HCT116 (cell line): Measurements from ENCODE around the gene HMG20A. TPM values are rescaled to one million over a fixed set of nuclear protein-coding genes. Genes with fewer than 3 reads are reported as not detected.

Experiments used
- ATAC-seq: fragments of 200-7000 bp; cut with Tn5 transposase; 2 replicates; pipeline ENCODE4 v1.9.1; 2020; ENCODE audit warnings: mild to moderate bottlenecking, moderate library complexity
- BruUV-seq: library from RNA; stranded (reverse); fragments of 400-500 nt; replicated peaks from 2 replicates; lab custom pipeline; 2021; lab: Mats Ljungman, UMichigan
- CTCF ChIA-PET: fragments of 300-600 bp; sonication (Branson Sonifier 250); formaldehyde crosslinking; loops from one replicate; lab custom pipeline; 2021; ENCODE audit warnings: antibody characterized with exemption; lab: Charles Lee
- POLR2A ChIA-PET: fragments of 300-600, 350-600 bp; sonication (Branson Sonifier 250); formaldehyde crosslinking; loops from one replicate; lab custom pipeline; 2021; ENCODE audit warnings: antibody characterized with exemption; lab: Charles Lee
- RAD21 ChIA-PET, 2 experiments: fragments of 300-600 bp; sonication (Branson Sonifier 250); formaldehyde crosslinking; loops; one replicate each; lab custom pipeline; 2023; ENCODE audit warnings: low total read pairs in 2 of 2; ENCODE audit not compliant: uncharacterized antibody in 2 of 2, unreplicated experiment in 2 of 2, low non-redundant PET in 1 of 2; lab: Charles Lee
- DNase-seq: peaks from one replicate; pipeline ENCODE4 v3.0.0-alpha.2; 2010; ENCODE audit warnings: low read depth, low spot score
- H2AFZ ChIP-seq: fragments of 200-600 bp; shearing (Covaris generic), sonication (generic); 2 replicates; pipeline ENCODE4 v1.6.1; 2017; ENCODE audit warnings: low read depth, mixed run types, mixed read lengths, antibody characterized with exemption, low read length; ENCODE audit not compliant: poor library complexity, severe bottlenecking
- H3K27ac ChIP-seq: 2 replicates; pipeline ENCODE4 v1.5.1; 2012; ENCODE audit warnings: low read depth, low read length
- H3K27me3 ChIP-seq: fragments of 200-600 bp; sonication (generic); 2 replicates; pipeline ENCODE4 v1.6.1; 2016; ENCODE audit warnings: mixed run types, low read length, mixed read lengths; ENCODE audit not compliant: insufficient read depth
- H3K36me3 ChIP-seq, 2 experiments: fragments of 200-500 bp in 1 of 2; fragments of 200-600 bp in 1 of 2; sonication (Bioruptor generic) in 1 of 2; sonication (generic) in 1 of 2; 2 replicates each; pipeline versions ENCODE4 v1.5.1 to v1.6.1; 2014 to 2016; ENCODE audit warnings: low read length in 2 of 2, inconsistent platforms in 1 of 2, mixed read lengths in 1 of 2, mixed run types in 1 of 2; ENCODE audit not compliant: insufficient read depth in 2 of 2, control insufficient read depth in 1 of 2
- H3K4me1 ChIP-seq, 2 experiments: fragments of 200-600 bp in 1 of 2; sonication (generic) in 1 of 2; 2 replicates each; pipeline versions ENCODE4 v1.5.1 to v1.6.1; 2012 to 2017; ENCODE audit warnings: low read length in 2 of 2, inconsistent platforms in 1 of 2, mild to moderate bottlenecking in 1 of 2, mixed read lengths in 1 of 2, mixed run types in 1 of 2, moderate library complexity in 1 of 2; ENCODE audit not compliant: insufficient read depth in 2 of 2, control insufficient read depth in 1 of 2
- H3K4me2 ChIP-seq: fragments of 200-600 bp; sonication (generic); 2 replicates; pipeline ENCODE4 v1.6.1; 2017; ENCODE audit warnings: mixed run types, low read length, mixed read lengths
- H3K4me3 ChIP-seq, 2 experiments: fragments of 200-600 bp in 1 of 2; sonication (generic) in 1 of 2; replicated peaks in 1 of 2; 2 replicates each; pipeline ENCODE4 v1.5.1; 2011 to 2016; ENCODE audit warnings: low read length in 2 of 2, control low read depth in 1 of 2, low read depth in 1 of 2, mild to moderate bottlenecking in 1 of 2, mixed read lengths in 1 of 2, mixed run types in 1 of 2
- H3K79me2 ChIP-seq: fragments of 200-600 bp; sonication (generic); 2 replicates; pipeline ENCODE4 v1.6.1; 2017; ENCODE audit warnings: mild to moderate bottlenecking, mixed run types, low read length, moderate library complexity, mixed read lengths; ENCODE audit not compliant: insufficient read depth
- H3K9ac ChIP-seq: fragments of 200-600 bp; sonication (generic); 2 replicates; pipeline ENCODE4 v1.6.1; 2016; ENCODE audit warnings: low read length, mixed read lengths
- H3K9me2 ChIP-seq: fragments of 200-600 bp; sonication (generic), shearing (Covaris generic); 2 replicates; pipeline ENCODE4 v1.6.1; 2017; ENCODE audit warnings: mixed run types, mild to moderate bottlenecking, moderate library complexity; ENCODE audit not compliant: insufficient read depth
- H3K9me3 ChIP-seq, 2 experiments: fragments of 200-500 bp in 1 of 2; fragments of 200-600 bp in 1 of 2; sonication (Bioruptor generic) in 1 of 2; sonication (generic) in 1 of 2; 2 replicates each; pipeline ENCODE4 v1.6.1; 2014 to 2017; ENCODE audit warnings: low read length in 2 of 2, mixed read lengths in 2 of 2, inconsistent platforms in 1 of 2, low read depth in 1 of 2, mild to moderate bottlenecking in 1 of 2, mixed run types in 1 of 2, moderate library complexity in 1 of 2; ENCODE audit not compliant: control insufficient read depth in 1 of 2, insufficient read depth in 1 of 2
- H4K20me1 ChIP-seq: fragments of 200-600 bp; sonication (generic), shearing (Covaris generic); 2 replicates; pipeline ENCODE4 v1.6.1; 2017; ENCODE audit warnings: mixed run types, mild to moderate bottlenecking, moderate library complexity; ENCODE audit not compliant: insufficient read depth
- CBX3 ChIP-seq: IDR thresholded peaks from 2 replicates; pipeline ENCODE4 v1.6.1; 2012; ENCODE audit warnings: low read depth
- CTCF ChIP-seq, 3 experiments: fragments of 200-600 bp in 1 of 3; sonication (generic) in 1 of 3; IDR thresholded peaks in 2 of 3; conservative IDR thresholded peaks in 1 of 3; 2 replicates each; pipeline ENCODE4 v1.5.1; 2012 to 2017; ENCODE audit warnings: low read depth in 2 of 3, low read length in 2 of 3, antibody characterized with exemption in 1 of 3, borderline replicate concordance in 1 of 3, control low read depth in 1 of 3, mild to moderate bottlenecking in 1 of 3, mixed read lengths in 1 of 3, mixed run types in 1 of 3, moderate library complexity in 1 of 3; ENCODE audit not compliant: insufficient read depth in 1 of 3
- EGR1 ChIP-seq: IDR thresholded peaks from 2 replicates; pipeline ENCODE4 v1.6.1; 2012; ENCODE audit warnings: low read depth
- ELF1 ChIP-seq: IDR thresholded peaks from 2 replicates; pipeline ENCODE4 v1.6.1; 2012; ENCODE audit warnings: low read depth, borderline replicate concordance
- EZH2 ChIP-seq: fragments of 200-600 bp; sonication (generic); IDR thresholded peaks from 2 replicates; pipeline ENCODE4 v1.6.1; 2017; ENCODE audit warnings: antibody characterized with exemption, mixed run types
- EZH2phosphoT487 ChIP-seq: fragments of 200-600 bp; IDR thresholded peaks from 2 replicates; pipeline ENCODE4 v1.6.1; 2018; ENCODE audit warnings: antibody characterized with exemption, borderline replicate concordance
- FOSL1 ChIP-seq: IDR thresholded peaks from 2 replicates; pipeline ENCODE4 v1.6.1; 2012; ENCODE audit warnings: low read depth
- JUND ChIP-seq: IDR thresholded peaks from 2 replicates; pipeline ENCODE4 v1.6.1; 2012
- POLR2AphosphoS5 ChIP-seq: IDR thresholded peaks from 2 replicates; pipeline ENCODE4 v1.6.1; 2011; ENCODE audit warnings: mild to moderate bottlenecking, low read depth, low read length, moderate library complexity
- RAD21 ChIP-seq: IDR thresholded peaks from 2 replicates; pipeline ENCODE4 v1.6.1; 2012; ENCODE audit warnings: low read depth, mild to moderate bottlenecking
- SIN3A ChIP-seq: IDR thresholded peaks from 2 replicates; pipeline ENCODE4 v1.6.1; 2012; ENCODE audit warnings: low read depth
- YY1 ChIP-seq: IDR thresholded peaks from 2 replicates; pipeline ENCODE4 v1.6.1; 2011; ENCODE audit warnings: low read length, low read depth, moderate library complexity, mild to moderate bottlenecking; ENCODE audit not compliant: insufficient replicate concordance; ENCODE audit errors: extremely low read depth
- ZFX ChIP-seq: fragments of 450-650 bp; IDR thresholded peaks from 2 replicates; pipeline ENCODE4 v1.6.1; 2017
- ZNF274 ChIP-seq: fragments of 200-500 bp; sonication (Bioruptor generic); IDR thresholded peaks from 2 replicates; pipeline ENCODE4 v1.6.1; 2014; ENCODE audit warnings: mild to moderate bottlenecking, low read depth, low read length, inconsistent platforms
- intact Hi-C: fragments of 100-400 bp; cut with micrococcal nuclease; formaldehyde crosslinking; loops from 2 replicates; pipeline ENCODE4 v1.10.0; 2022
- total RNA-seq: library from RNA; stranded (reverse); gene quantifications from one replicate; pipeline ENCODE4 v1.2.1, GENCODE V29; 2021; ENCODE audit not compliant: unreplicated experiment

Gene HMG20A
- total RNA-seq, 1 experiment from 2014 or later, result 37.7 TPM

GRCh38 chr15:77510066-77511057, 89.7 kb downstream of the HMG20A start (continued):
- TF ChIP-seq FOSL1, result no peak

GRCh38 chr15:77511869-77512268, 91.2 kb downstream of the HMG20A start:
- Histone ChIP-seq H3K9me3 (no peaks in the 10 kb centered on the region), H3K4me2 (no peak overlapping the region), H3K27ac (no peak overlapping the region), H3K36me3 (no peaks in the 10 kb centered on the region), H3K9ac (no peak overlapping the region), H3K27me3 (no peaks in the 10 kb centered on the region), H3K4me3 (no peak overlapping the region), H3K4me1 (peaks cover 19 to 22% of the 10 kb centered on the region in 2 experiments; a peak in 3 of 4 replicates), H3K9me2 (no peaks in the 10 kb centered on the region), H4K20me1 (no peaks in the 10 kb centered on the region), H2AFZ (no peak overlapping the region), H3K79me2 (no peaks in the 10 kb centered on the region)
- DNase-seq (no peak), ATAC-seq (no peak)
- ChIA-PET CTCF (no interaction called here), POLR2A (no interaction called here), RAD21 (no interaction called here)
- intact Hi-C loops, result no loop called here
- BruUV-seq, result no TSS peak
- TF ChIP-seq EZH2, result no peak
- no peak for TF ChIP-seq RAD21

- Histone ChIP-seq H3K27me3 (no peaks in the 10 kb centered on the region), H3K79me2 (no peaks in the 10 kb centered on the region), H3K4me3 (no peak overlapping the region), H3K9ac (no peak overlapping the region), H3K4me2 (no peak overlapping the region), H2AFZ (no peak overlapping the region), H3K36me3 (no peaks in the 10 kb centered on the region), H3K27ac (no peak overlapping the region), H4K20me1 (no peaks in the 10 kb centered on the region), H3K4me1 (peaks cover 5 to 8% of the 10 kb centered on the region in 2 experiments; a peak in 3 of 4 replicates), H3K9me2 (no peaks in the 10 kb centered on the region), H3K9me3 (no peaks in the 10 kb centered on the region)
- RAD21 ChIA-PET, result no interaction called here
- BruUV-seq, result no TSS peak
- intact Hi-C loops, result no loop called here
- POLR2A ChIA-PET, result no interaction called here
- TF ChIP-seq EGR1, result no peak
- TF ChIP-seq ZFX, result no peak
- no peak for TF ChIP-seq CTCF (IDR thresholded peaks at IDR 0.05 in 2 of 3, conservative IDR thresholded peaks at IDR 0.05 in 1 of 3; ENCODE audit: borderline replicate concordance in 1 of 3, insufficient read depth in 1 of 3, low read depth in 2 of 3, low read length in 2 of 3)
- no peak for TF ChIP-seq CBX3
- no peak for TF ChIP-seq ELF1
- TF ChIP-seq ZNF274, result no peak
- no peak for TF ChIP-seq JUND
- no peak for TF ChIP-seq POLR2AphosphoS5
- TF ChIP-seq FOSL1, result no peak
- TF ChIP-seq YY1, result no peak
- no peak for TF ChIP-seq EZH2phosphoT487
- TF ChIP-seq SIN3A, result no peak
- ATAC-seq (no peak), DNase-seq (no peak)
- CTCF ChIA-PET, result interaction anchor here (1.1 kb wide), 1 partner anchor 30 kb away, joined by 3 read pairs; no protein-coding TSS in a partner anchor
Measured at GRCh38 chr15:77513226-77513625, 92.5 kb downstream of the HMG20A start.
